SU-DHL-6 (cell line): ENCODE measurements around the gene MNT.

ENCODE experiments used
- H2AFZ ChIP-seq: fragments of 200-600 bp; sonication (generic); 2 replicates; pipeline ENCODE4 v1.6.1; 2014; ENCODE audit warnings: low read depth, mild to moderate bottlenecking, moderate library complexity, mixed read lengths, antibody characterized with exemption, low read length; ENCODE audit not compliant: severe bottlenecking
- H3F3A ChIP-seq: fragments of 200-600 bp; shearing (Covaris generic); 2 replicates; pipeline ENCODE4 v1.6.0; 2016; ENCODE audit warnings: antibody characterized with exemption, mild to moderate bottlenecking; ENCODE audit not compliant: insufficient read depth
- H3K27ac ChIP-seq: fragments of 200-600 bp; sonication (generic); 2 replicates; pipeline ENCODE4 v1.5.1; 2016; ENCODE audit warnings: low read depth, mild to moderate bottlenecking, low read length, moderate library complexity, mixed read lengths
- H3K27me3 ChIP-seq: fragments of 200-600 bp; sonication (generic), shearing (Covaris generic); 2 replicates; pipeline ENCODE4 v1.6.0; 2014; ENCODE audit warnings: mild to moderate bottlenecking, low read length
- H3K36me3 ChIP-seq: fragments of 200-600 bp; sonication (generic); 2 replicates; pipeline ENCODE4 v1.6.1; 2014; ENCODE audit warnings: mild to moderate bottlenecking, low read length, mixed read lengths
- H3K4me2 ChIP-seq: fragments of 300-600, 200-600 bp; shearing (Covaris generic), sonication (generic); 2 replicates; pipeline ENCODE4 v1.6.0; 2014; ENCODE audit warnings: low read length, low read depth, mild to moderate bottlenecking; ENCODE audit not compliant: poor library complexity, severe bottlenecking
- H3K4me3 ChIP-seq: fragments of 200-600 bp; sonication (generic); 2 replicates; pipeline ENCODE4 v1.5.1; 2014; ENCODE audit warnings: antibody characterized with exemption, low read length, mild to moderate bottlenecking, mixed read lengths; ENCODE audit not compliant: insufficient read depth, poor library complexity, severe bottlenecking
- H3K79me2 ChIP-seq: fragments of 200-600 bp; sonication (generic); 2 replicates; pipeline ENCODE4 v1.6.1; 2014; ENCODE audit warnings: mild to moderate bottlenecking, low read length, moderate library complexity; ENCODE audit not compliant: insufficient read depth
- H3K9ac ChIP-seq: fragments of 200-600 bp; sonication (generic); 2 replicates; pipeline ENCODE4 v1.7.0; 2014; ENCODE audit warnings: mild to moderate bottlenecking, low read length
- H3K9me2 ChIP-seq: fragments of 200-600 bp; sonication (generic); replicated peaks from 2 replicates; pipeline ENCODE4 v1.6.1; 2014; ENCODE audit warnings: low read length; ENCODE audit not compliant: insufficient read depth
- H3K9me3 ChIP-seq: fragments of 200-600 bp; sonication (generic); 2 replicates; pipeline ENCODE4 v1.6.1; 2014; ENCODE audit warnings: low read length, mixed read lengths; ENCODE audit not compliant: insufficient read depth
- H4K20me1 ChIP-seq: fragments of 200-600 bp; sonication (generic); 2 replicates; pipeline ENCODE4 v1.6.1; 2014; ENCODE audit warnings: low read depth, mild to moderate bottlenecking, antibody characterized with exemption, low read length, moderate library complexity, mixed read lengths
- EZH2phosphoT487 ChIP-seq: fragments of 200-600 bp; sonication (generic), shearing (Covaris generic); conservative IDR thresholded peaks from 2 replicates; pipeline ENCODE4 v1.6.1; 2018; ENCODE audit warnings: mild to moderate bottlenecking, antibody characterized with exemption, low read length, moderate library complexity, mixed read lengths
- TF ChIP-seq, protein P1 (sequence below): fragments of 200-600 bp; sonication (generic); IDR thresholded peaks from one replicate; pipeline ENCODE4 v1.5.1; 2017; ENCODE audit warnings: antibody characterized with exemption, mild to moderate bottlenecking, low read length, moderate library complexity; ENCODE audit not compliant: insufficient read depth, poor library complexity, severe bottlenecking

The MNT gene

DNA sequence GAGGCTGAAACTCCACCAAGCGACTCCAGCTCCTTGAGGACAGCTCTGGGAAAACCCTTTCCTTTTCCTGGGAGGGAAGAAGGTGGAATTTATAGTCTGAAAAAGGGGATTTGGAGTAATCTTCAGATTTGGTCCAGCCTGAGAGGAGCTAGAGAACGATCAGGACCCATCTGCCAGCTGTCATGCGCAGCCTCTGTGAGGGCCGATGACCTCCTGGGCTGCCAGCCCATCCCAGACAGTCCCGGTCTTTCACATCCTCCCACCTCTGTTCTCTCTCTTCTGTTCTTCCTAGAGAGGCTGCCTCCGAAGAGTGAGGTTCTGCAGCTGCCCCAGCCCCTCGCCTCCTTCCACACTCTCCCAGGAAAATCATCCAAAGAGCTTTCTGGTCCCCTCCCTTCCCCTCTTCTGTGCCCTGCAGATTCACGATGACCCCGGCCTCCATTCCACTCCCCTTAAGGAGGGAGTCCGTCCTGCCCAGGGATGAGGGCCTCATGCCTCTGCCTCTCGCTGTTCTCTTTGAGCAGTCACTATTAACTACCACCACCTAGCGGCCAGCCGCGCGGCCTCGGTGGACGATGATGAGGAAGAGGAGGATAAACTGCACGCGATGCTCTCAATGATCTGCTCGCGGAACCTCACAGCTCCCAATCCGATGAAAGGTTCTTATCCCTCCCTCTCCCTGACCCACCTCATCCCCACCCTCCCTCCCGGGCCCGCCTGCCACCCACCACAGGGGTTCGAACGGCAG is 33.9 kb downstream of the MNT start:
- no peak overlapping the region for H3K9ac ChIP-seq
- H3K9me2 ChIP-seq = no peaks in the 10 kb centered on the region
- no peaks in the 10 kb centered on the region for H3K79me2 ChIP-seq

DNA sequence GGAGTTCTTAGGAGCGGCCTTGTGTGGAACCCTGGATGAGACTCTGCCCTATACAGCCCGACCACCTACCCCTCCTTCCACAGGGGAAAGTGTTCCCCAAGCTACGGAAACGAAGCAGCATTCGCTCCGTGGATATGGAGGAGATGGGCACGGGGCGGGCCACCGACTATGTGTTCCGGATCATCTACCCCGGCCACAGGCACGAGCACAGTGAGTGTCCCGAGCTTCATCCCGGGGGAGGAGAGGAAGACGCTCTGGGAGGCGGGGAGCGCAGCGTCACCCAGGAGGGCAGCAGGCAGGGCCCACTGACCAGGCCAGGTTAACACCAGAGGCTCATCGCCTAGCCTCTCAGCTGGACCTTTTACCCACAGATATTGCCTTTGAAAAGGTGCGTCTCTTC is 35.7 kb downstream of the MNT start:
- Histone ChIP-seq H3K4me3 (no peak overlapping the region), H3K79me2 (no peaks in the 10 kb centered on the region), H2AFZ (no peak overlapping the region), H3K4me2 (no peak overlapping the region), H3K36me3 (no peaks in the 10 kb centered on the region), H3K9me3 (no peaks in the 10 kb centered on the region), H3K27me3 (no peaks in the 10 kb centered on the region), H4K20me1 (no peaks in the 10 kb centered on the region), H3K27ac (no peak overlapping the region), H3F3A (no peaks in the 10 kb centered on the region), H3K9me2 (no peaks in the 10 kb centered on the region), H3K9ac (no peak overlapping the region)
- TF ChIP-seq EZH2phosphoT487 = no peak
- TF ChIP-seq, protein P1, sequence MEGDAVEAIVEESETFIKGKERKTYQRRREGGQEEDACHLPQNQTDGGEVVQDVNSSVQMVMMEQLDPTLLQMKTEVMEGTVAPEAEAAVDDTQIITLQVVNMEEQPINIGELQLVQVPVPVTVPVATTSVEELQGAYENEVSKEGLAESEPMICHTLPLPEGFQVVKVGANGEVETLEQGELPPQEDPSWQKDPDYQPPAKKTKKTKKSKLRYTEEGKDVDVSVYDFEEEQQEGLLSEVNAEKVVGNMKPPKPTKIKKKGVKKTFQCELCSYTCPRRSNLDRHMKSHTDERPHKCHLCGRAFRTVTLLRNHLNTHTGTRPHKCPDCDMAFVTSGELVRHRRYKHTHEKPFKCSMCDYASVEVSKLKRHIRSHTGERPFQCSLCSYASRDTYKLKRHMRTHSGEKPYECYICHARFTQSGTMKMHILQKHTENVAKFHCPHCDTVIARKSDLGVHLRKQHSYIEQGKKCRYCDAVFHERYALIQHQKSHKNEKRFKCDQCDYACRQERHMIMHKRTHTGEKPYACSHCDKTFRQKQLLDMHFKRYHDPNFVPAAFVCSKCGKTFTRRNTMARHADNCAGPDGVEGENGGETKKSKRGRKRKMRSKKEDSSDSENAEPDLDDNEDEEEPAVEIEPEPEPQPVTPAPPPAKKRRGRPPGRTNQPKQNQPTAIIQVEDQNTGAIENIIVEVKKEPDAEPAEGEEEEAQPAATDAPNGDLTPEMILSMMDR = no peak

More for the DNA sequence above, 33.9 kb downstream of the MNT start:
- Histone ChIP-seq H4K20me1 (no peaks in the 10 kb centered on the region), H3K36me3 (no peaks in the 10 kb centered on the region), H3K27ac (no peak overlapping the region), H3K4me3 (no peak overlapping the region), H2AFZ (no peak overlapping the region), H3K9me3 (no peaks in the 10 kb centered on the region), H3K27me3 (no peaks in the 10 kb centered on the region), H3F3A (no peaks in the 10 kb centered on the region), H3K4me2 (no peak overlapping the region)
- no peak for TF ChIP-seq EZH2phosphoT487
- TF ChIP-seq, protein P1 = no peak

DNA sequence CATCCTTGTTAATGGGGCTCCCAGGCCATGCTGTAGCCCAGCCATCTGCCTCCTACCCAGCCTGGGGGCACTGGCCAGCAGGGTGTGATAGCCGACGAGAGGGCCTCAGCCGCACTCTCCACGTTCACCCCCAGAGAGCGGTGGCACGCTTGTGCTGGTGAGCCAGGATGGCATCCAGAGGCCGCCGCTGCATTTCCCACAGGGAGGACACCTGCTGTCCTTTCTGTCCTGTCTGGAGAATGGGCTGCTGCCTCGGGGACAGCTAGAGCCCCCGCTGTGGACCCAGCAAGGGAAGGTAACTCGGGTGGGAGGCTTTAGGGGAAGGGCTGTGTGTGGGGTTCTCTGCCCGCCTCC is 36.1 kb downstream of the MNT start:
- H3K36me3 ChIP-seq = no peaks in the 10 kb centered on the region
- H3K9me3 ChIP-seq = no peaks in the 10 kb centered on the region

More for the DNA sequence above, 36.1 kb downstream of the MNT start:
- no peak overlapping the region for H3K9ac ChIP-seq
- H3K4me3 ChIP-seq = no peak overlapping the region
- no peaks in the 10 kb centered on the region for H3K9me2 ChIP-seq
- H3K27me3 ChIP-seq = no peaks in the 10 kb centered on the region
- H2AFZ ChIP-seq = no peak overlapping the region
- no peaks in the 10 kb centered on the region for H4K20me1 ChIP-seq
- no peaks in the 10 kb centered on the region for H3K79me2 ChIP-seq
- no peak overlapping the region for H3K4me2 ChIP-seq
- TF ChIP-seq, protein P1 = no peak
- TF ChIP-seq EZH2phosphoT487 = no peak
- H3K27ac ChIP-seq = no peak overlapping the region
- H3F3A ChIP-seq = no peaks in the 10 kb centered on the region
